Uterus (tissue), 2 donors: ENCODE measurements around the gene SLIT3.

Experiments
- CTCF ChIP-seq, 4 experiments: fragments of 200-600 bp in 2 of 4; fragments of 450-650 bp in 2 of 4; sonication (generic) in 2 of 4; IDR thresholded peaks; one replicate each; pipeline ENCODE4 v1.5.1; 2016 to 2019; ENCODE audit warnings: antibody characterized with exemption in 4 of 4, mild to moderate bottlenecking in 2 of 4, moderate library complexity in 1 of 4
- POLR2A ChIP-seq, 2 donors: fragments of 450-650 bp; IDR thresholded peaks; one replicate each; pipeline ENCODE4 v1.6.1; 2016; ENCODE audit warnings: antibody characterized with exemption in 2 of 2, mild to moderate bottlenecking in 1 of 2, moderate library complexity in 1 of 2

GRCh38 chr5:168740092-168740800 is 560.7 kb downstream of the SLIT3 start:
- no peak for TF ChIP-seq CTCF (IDR thresholded peaks at IDR 0.05)
- no peak for TF ChIP-seq POLR2A (IDR thresholded peaks at IDR 0.05)
